ENCODE measurements around the gene ZBTB16. TPM values are rescaled to one million over a fixed set of nuclear protein-coding genes. Genes with fewer than 3 reads are reported as not detected.

Gene ZBTB16
- total RNA-seq, 2 donors from 2014 or later, result 2.0 to 13.7 TPM

DNA sequence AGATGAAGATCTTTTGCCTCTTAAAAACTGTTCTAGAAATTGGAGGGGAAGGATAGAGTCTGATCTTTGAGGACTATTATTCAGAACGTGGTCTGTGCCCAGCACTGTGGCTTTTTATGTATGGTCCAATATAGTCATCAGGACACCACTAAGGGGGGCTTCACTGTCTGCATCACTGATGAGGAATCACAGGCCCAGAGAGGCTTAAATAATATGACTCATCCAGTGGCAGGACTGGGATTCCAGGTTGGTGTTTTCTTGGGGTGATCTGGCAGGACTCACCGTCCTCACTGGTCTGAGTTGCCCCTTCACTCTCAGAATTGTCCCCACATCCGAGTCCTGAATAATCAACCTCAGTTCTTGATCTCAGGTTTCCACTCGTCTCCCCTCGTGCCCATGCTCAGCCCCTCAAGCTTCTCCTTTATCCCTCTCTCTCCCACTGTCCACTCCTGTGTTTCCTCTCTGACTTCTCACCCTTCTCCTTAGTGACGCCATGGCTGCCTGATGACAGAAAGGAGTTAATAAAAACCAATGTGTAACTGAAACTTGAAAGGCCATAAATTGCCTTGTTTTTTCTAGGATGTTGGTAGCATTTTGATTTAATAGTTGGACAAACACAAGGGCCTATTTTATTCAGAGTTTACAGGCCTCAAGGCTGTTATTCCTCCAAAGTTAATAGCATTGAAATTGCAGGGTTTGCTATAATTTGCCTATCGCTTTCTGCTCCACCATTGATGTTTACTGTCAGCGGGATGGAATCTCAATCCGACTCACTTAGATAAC, 141.0 kb downstream of the ZBTB16 start:
- Histone ChIP-seq H3K4me1 (no peaks in the 10 kb centered on the region), H3K9ac (ENCODE audit: low read depth in 2 of 2, low read length in 2 of 2) (no peak overlapping the region), H3K27ac (no peak overlapping the region), H3K27me3 (no peaks in the 10 kb centered on the region), H3K4me3 (no peak overlapping the region), H3K36me3 (no peaks in the 10 kb centered on the region), H3K9me3 (no peaks in the 10 kb centered on the region)
- TF ChIP-seq, protein P1, sequence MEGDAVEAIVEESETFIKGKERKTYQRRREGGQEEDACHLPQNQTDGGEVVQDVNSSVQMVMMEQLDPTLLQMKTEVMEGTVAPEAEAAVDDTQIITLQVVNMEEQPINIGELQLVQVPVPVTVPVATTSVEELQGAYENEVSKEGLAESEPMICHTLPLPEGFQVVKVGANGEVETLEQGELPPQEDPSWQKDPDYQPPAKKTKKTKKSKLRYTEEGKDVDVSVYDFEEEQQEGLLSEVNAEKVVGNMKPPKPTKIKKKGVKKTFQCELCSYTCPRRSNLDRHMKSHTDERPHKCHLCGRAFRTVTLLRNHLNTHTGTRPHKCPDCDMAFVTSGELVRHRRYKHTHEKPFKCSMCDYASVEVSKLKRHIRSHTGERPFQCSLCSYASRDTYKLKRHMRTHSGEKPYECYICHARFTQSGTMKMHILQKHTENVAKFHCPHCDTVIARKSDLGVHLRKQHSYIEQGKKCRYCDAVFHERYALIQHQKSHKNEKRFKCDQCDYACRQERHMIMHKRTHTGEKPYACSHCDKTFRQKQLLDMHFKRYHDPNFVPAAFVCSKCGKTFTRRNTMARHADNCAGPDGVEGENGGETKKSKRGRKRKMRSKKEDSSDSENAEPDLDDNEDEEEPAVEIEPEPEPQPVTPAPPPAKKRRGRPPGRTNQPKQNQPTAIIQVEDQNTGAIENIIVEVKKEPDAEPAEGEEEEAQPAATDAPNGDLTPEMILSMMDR (IDR thresholded peaks at IDR 0.05), result no peak
- intact Hi-C loops (cut with DNase I), result no loop called here
- no peak for DNase-seq

DNA sequence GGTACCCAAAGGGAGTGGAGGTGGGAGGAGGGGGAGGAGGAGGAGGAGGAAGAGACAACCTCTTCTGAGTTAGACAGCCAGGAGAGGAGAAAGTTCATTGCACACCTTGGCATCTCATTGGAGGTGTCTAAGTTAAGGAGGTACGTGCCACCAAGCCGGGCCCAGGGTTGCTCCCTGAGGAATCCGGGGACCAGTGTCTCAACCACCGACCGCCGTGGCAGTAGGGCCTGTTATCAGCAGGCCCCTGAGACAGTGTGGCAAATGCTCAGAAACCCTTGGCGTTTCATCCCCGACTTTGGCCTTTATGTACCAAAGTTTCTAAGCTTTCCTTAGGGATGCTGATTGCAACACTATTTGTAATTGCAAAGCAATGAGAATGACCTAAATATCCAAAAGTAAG, 141.7 kb downstream of the ZBTB16 start:
- no peak overlapping the region for H3K27ac ChIP-seq
- H3K36me3 ChIP-seq, result no peaks in the 10 kb centered on the region
- H3K9ac ChIP-seq (ENCODE audit: low read depth in 2 of 2, low read length in 2 of 2), result no peak overlapping the region
- intact Hi-C loops (cut with DNase I), result no loop called here
- H3K27me3 ChIP-seq, result no peaks in the 10 kb centered on the region
- no peaks in the 10 kb centered on the region for H3K9me3 ChIP-seq
- TF ChIP-seq, protein P1 (IDR thresholded peaks at IDR 0.05), result no peak
- DNase-seq, result no peak
- H3K4me3 ChIP-seq, result no peak overlapping the region
- H3K4me1 ChIP-seq, result no peaks in the 10 kb centered on the region

DNA sequence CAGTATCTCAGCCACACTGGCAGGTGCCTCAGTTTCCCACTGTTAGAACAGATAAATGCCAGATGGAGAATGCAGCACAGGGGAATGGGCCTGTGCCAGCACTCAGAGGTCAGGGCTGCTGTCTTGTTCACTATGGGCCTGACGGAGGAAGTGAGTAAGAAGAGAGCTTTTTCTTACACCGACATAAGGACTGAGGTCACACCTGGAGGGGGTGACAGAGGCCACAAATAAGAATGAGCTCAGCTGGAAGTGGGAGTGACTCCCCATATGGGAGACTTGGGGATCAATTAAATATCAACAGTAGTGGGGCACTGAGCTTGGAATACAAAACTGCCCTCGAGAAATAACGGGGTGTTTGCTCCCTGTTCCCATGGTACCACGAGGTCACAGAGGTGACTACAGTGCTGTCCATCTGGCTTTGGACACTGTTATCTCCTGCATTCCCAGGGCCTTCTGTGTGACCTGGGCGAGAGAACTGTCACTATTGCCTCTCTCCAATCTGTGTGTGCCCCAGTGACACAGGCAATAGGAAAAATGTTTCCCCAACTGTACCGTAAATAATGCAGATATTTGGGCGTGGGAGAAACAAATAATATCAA, 142.6 kb downstream of the ZBTB16 start:
- H3K27me3 ChIP-seq, result no peaks in the 10 kb centered on the region
- intact Hi-C loops (cut with DNase I), result no loop called here
- no peak overlapping the region for H3K27ac ChIP-seq
- no peaks in the 10 kb centered on the region for H3K4me1 ChIP-seq
- DNase-seq, result no peak
- TF ChIP-seq, protein P1 (IDR thresholded peaks at IDR 0.05), result no peak
- no peak overlapping the region for H3K4me3 ChIP-seq
- no peaks in the 10 kb centered on the region for H3K9me3 ChIP-seq
- no peaks in the 10 kb centered on the region for H3K36me3 ChIP-seq
- no peak overlapping the region for H3K9ac ChIP-seq (ENCODE audit: low read depth in 2 of 2, low read length in 2 of 2)

DNA sequence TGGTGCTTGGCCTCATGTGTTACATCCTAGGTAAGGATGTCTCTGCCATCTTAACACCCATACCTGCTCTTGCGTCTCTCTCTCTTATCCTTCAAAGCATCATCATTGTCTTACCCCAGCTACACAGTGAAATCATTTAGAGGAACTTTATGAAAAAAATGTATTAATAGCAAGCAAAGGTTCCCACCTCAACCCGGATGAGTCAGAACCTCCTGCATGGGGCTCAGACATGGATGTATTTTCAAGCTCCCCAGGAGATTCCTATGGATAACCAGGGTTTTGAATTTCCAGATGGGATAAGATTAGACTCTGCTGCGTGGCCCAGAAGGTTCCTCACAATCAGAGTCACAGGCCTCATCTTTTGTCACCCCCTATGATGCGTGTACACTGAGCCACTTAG, 147.6 kb downstream of the ZBTB16 start:
- no peak overlapping the region for H3K27ac ChIP-seq
- no peaks in the 10 kb centered on the region for H3K4me1 ChIP-seq
- H3K4me3 ChIP-seq, result no peak overlapping the region
- DNase-seq, result no peak
- no peaks in the 10 kb centered on the region for H3K27me3 ChIP-seq
- intact Hi-C loops (cut with DNase I), result no loop called here
- no peaks in the 10 kb centered on the region for H3K36me3 ChIP-seq
- H3K9ac ChIP-seq (ENCODE audit: low read depth in 2 of 2, low read length in 2 of 2), result no peak overlapping the region
- no peaks in the 10 kb centered on the region for H3K9me3 ChIP-seq
- TF ChIP-seq, protein P1 (IDR thresholded peaks at IDR 0.05), result no peak

DNA sequence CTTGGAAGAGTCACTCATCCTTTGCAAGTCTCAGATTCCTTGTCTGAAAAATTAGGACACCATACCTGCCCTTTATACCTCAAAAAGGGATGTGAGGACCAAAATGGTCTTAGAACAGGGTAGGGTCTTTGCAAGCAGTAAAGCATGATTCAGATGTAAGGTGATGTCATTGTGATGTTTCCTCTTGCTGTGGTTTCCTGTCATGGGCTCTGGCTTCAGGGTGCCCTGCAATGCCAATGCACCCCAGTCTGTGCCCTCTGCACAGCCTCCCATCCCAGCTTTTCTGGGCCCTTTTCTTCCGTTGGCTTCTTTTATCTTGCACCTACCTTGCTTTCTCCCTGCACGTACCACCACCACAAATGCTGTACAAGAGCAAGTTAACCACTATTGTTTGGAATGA, 148.9 kb downstream of the ZBTB16 start:
- no peak overlapping the region for H3K27ac ChIP-seq
- H3K27me3 ChIP-seq, result no peaks in the 10 kb centered on the region
- DNase-seq, result no peak
- TF ChIP-seq, protein P1 (IDR thresholded peaks at IDR 0.05), result no peak
- no peak overlapping the region for H3K9ac ChIP-seq (ENCODE audit: low read depth in 2 of 2, low read length in 2 of 2)
- no peaks in the 10 kb centered on the region for H3K9me3 ChIP-seq
- intact Hi-C loops (cut with DNase I), result no loop called here
- no peaks in the 10 kb centered on the region for H3K4me1 ChIP-seq
- H3K4me3 ChIP-seq, result no peak overlapping the region
- H3K36me3 ChIP-seq, result no peaks in the 10 kb centered on the region
